Measurements from ENCODE around the gene FAM149B1. TPM values are rescaled to one million over a fixed set of nuclear protein-coding genes. Genes with fewer than 3 reads are reported as not detected.

Gene FAM149B1
- total and polyA plus RNA-seq, 3 experiments from 2014 or later, result 4.7 to 13.7 (median 13.1) TPM

- Histone ChIP-seq H3K36me3 (ENCODE audit: insufficient read depth, low read length) (no peaks in the 10 kb centered on the region), H3K9me3 (ENCODE audit: low read length) (no peaks in the 10 kb centered on the region), H3K4me3 (ENCODE audit: low read length) (no peak overlapping the region), H3K27ac (ENCODE audit: low read depth, low read length) (no peak overlapping the region), H3K4me1 (ENCODE audit: insufficient read depth, low read length) (no peaks in the 10 kb centered on the region), H3K27me3 (ENCODE audit: insufficient read depth, low read length, poor library complexity, severe bottlenecking) (no peaks in the 10 kb centered on the region)
- peaks cover 0 to 4% of the 10 kb centered on the region in 2 donors for H3K27me3 Mint-ChIP-seq
- ChIA-PET CTCF (interaction anchor here (1.0 to 1.8 kb wide), 4 partner anchors 12 to 380 kb away, joined by 3 to 5 read pairs (median 3); partner anchors contain the start of gene CFAP70), POLR2A (interaction anchor here (0.7 kb wide), 1 partner anchor 72 kb away, joined by 3 read pairs; no protein-coding TSS in a partner anchor)
- peak overlapping the region in 2 of 8 donors; percentile 0 to 56 for H3K27ac Mint-ChIP-seq
- H3K9me3 Mint-ChIP-seq, result peaks cover 0 to 6% (median 5%) of the 10 kb centered on the region in 5 donors
- H3K4me1 Mint-ChIP-seq, result peaks cover 0 to 4% (median 3%) of the 10 kb centered on the region in 3 donors
- H3K4me3 Mint-ChIP-seq, result no peak overlapping the region
- DNase-seq, result no peak
- peaks cover 0 to 4% (median 0%) of the 10 kb centered on the region in 3 donors for H3K36me3 Mint-ChIP-seq
Measured at GRCh38 chr10:73263693-73264347, 95.9 kb downstream of the FAM149B1 start.

DNA sequence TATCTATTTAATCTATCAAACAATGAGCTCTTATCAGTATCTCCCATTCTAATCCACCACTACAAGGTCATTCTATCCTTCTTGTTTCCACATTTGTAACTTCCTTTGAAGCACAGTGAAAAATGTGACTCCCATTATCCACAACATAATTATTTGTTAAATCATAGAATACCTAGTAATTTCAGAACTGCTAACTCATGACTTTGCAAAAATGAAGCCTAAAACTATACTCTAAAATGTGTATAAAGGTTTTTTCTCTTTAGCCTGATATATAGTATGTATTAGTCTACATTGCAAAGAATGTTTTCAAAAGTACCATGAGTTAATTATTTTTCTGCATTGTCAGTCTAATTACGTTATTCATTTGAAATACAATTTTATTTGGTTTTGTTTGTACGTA is 96.5 kb downstream of the FAM149B1 start:
- no peak overlapping the region for H3K4me3 ChIP-seq (ENCODE audit: low read length)
- no peak for DNase-seq
- Mint-ChIP-seq H3K9me3 (no peaks in the 10 kb centered on the region), H3K4me1 (peaks cover 0 to 4% (median 3%) of the 10 kb centered on the region in 3 donors), H3K4me3 (no peak overlapping the region), H3K36me3 (no peaks in the 10 kb centered on the region), H3K27ac (no peak overlapping the region), H3K27me3 (peaks cover 0 to 4% of the 10 kb centered on the region in 2 donors)
- no peaks in the 10 kb centered on the region for H3K4me1 ChIP-seq (ENCODE audit: insufficient read depth, low read length)
- POLR2A ChIA-PET, result interaction anchor here (0.7 kb wide), 1 partner anchor 72 kb away, joined by 3 read pairs; no protein-coding TSS in a partner anchor
- H3K36me3 ChIP-seq (ENCODE audit: insufficient read depth, low read length), result no peaks in the 10 kb centered on the region
- H3K9me3 ChIP-seq (ENCODE audit: low read length), result no peaks in the 10 kb centered on the region
- H3K27me3 ChIP-seq (ENCODE audit: insufficient read depth, low read length, poor library complexity, severe bottlenecking), result no peaks in the 10 kb centered on the region
- H3K27ac ChIP-seq (ENCODE audit: low read depth, low read length), result no peak overlapping the region
- CTCF ChIA-PET, result interaction anchor here (1.0 to 1.1 kb wide), 3 partner anchors 11 to 94 kb away, joined by 3 read pairs; partner anchors contain the start of gene CFAP70

GRCh38 chr10:73281097-73281496 is 113.2 kb downstream of the FAM149B1 start:
- DNase-seq, result no peak
- Mint-ChIP-seq H3K36me3 (no peaks in the 10 kb centered on the region), H3K4me3 (no peak overlapping the region), H3K9me3 (no peaks in the 10 kb centered on the region), H3K27me3 (no peaks in the 10 kb centered on the region), H3K4me1 (no peaks in the 10 kb centered on the region), H3K27ac (no peak overlapping the region)
- Histone ChIP-seq H3K27ac (ENCODE audit: low read depth, low read length) (no peak overlapping the region), H3K4me3 (ENCODE audit: low read length) (no peak overlapping the region), H3K9me3 (ENCODE audit: low read length) (no peaks in the 10 kb centered on the region), H3K36me3 (ENCODE audit: insufficient read depth, low read length) (no peaks in the 10 kb centered on the region), H3K4me1 (ENCODE audit: insufficient read depth, low read length) (no peaks in the 10 kb centered on the region), H3K27me3 (ENCODE audit: insufficient read depth, low read length, poor library complexity, severe bottlenecking) (no peaks in the 10 kb centered on the region)
- ChIA-PET CTCF (no interaction called here), POLR2A (interaction anchor here (0.6 kb wide), 1 partner anchor 231 kb away, joined by 6 read pairs; no protein-coding TSS in a partner anchor)

DNA sequence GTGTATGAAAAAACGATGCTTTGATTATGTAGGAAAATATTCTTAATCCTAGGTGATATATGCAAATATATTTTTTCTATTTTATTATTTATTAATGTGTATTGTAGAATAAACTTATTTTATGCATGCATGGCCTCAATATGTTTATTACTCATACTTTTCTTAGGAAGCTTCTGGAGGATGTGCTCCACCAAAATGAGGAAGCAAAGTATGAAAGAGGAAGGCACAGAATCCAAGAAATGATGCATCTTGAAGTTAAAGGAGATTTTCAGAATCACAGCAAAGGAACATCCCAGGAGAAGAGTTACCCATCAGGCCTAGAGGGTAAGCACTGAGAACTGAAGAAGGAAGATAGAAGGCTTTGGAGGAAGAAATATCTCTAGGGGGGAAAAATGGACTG is 119.5 kb downstream of the FAM149B1 start:
- H3K27ac Mint-ChIP-seq, result no peak overlapping the region
- H3K4me3 Mint-ChIP-seq, result no peak overlapping the region
- Histone ChIP-seq H3K9me3 (ENCODE audit: low read length) (no peaks in the 10 kb centered on the region), H3K4me3 (ENCODE audit: low read length) (no peak overlapping the region), H3K27ac (ENCODE audit: low read depth, low read length) (no peak overlapping the region), H3K4me1 (ENCODE audit: insufficient read depth, low read length) (no peaks in the 10 kb centered on the region), H3K36me3 (ENCODE audit: insufficient read depth, low read length) (no peaks in the 10 kb centered on the region), H3K27me3 (ENCODE audit: insufficient read depth, low read length, poor library complexity, severe bottlenecking) (no peaks in the 10 kb centered on the region)
- DNase-seq, result no peak
- peaks cover 0 to 11% (median 4%) of the 10 kb centered on the region in 5 donors for H3K9me3 Mint-ChIP-seq
- peaks cover 3 to 14% (median 12%) of the 10 kb centered on the region in 3 donors for H3K36me3 Mint-ChIP-seq
- CTCF ChIA-PET, result no interaction called here
- H3K4me1 Mint-ChIP-seq, result no peaks in the 10 kb centered on the region
- POLR2A ChIA-PET, result no interaction called here
- H3K27me3 Mint-ChIP-seq, result no peaks in the 10 kb centered on the region

DNA sequence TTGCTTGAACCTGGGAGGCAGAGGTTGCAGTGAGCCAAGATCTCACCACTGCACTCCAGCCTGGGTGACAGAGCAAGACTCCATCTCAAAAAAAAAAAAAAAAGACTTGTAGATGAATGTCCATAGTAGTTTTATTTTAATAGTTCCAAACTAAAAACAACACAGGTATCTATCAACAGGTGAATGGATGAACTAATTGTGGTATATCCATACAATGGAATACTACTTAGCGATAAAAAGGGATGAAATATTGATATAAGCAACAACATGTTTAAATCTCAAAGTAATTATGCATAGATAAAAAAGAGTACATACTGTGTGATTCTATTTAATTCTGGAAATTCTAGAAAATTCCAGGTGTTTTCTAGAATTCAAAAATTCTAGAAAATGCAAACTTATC is 122.0 kb downstream of the FAM149B1 start:
- Mint-ChIP-seq H3K4me3 (no peak overlapping the region), H3K36me3 (peaks cover 7 to 14% (median 12%) of the 10 kb centered on the region in 3 donors), H3K9me3 (peaks cover 0 to 11% (median 4%) of the 10 kb centered on the region in 5 donors), H3K4me1 (no peaks in the 10 kb centered on the region), H3K27me3 (no peaks in the 10 kb centered on the region), H3K27ac (no peak overlapping the region)
- Histone ChIP-seq H3K4me1 (ENCODE audit: insufficient read depth, low read length) (no peaks in the 10 kb centered on the region), H3K9me3 (ENCODE audit: low read length) (no peaks in the 10 kb centered on the region), H3K4me3 (ENCODE audit: low read length) (no peak overlapping the region), H3K27ac (ENCODE audit: low read depth, low read length) (no peak overlapping the region), H3K27me3 (ENCODE audit: insufficient read depth, low read length, poor library complexity, severe bottlenecking) (no peaks in the 10 kb centered on the region), H3K36me3 (ENCODE audit: insufficient read depth, low read length) (no peaks in the 10 kb centered on the region)
- POLR2A ChIA-PET, result no interaction called here
- DNase-seq, result no peak
- CTCF ChIA-PET, result no interaction called here

GRCh38 chr10:73293461-73293860 is 125.5 kb downstream of the FAM149B1 start:
- Histone ChIP-seq H3K4me3 (ENCODE audit: low read length) (no peak overlapping the region), H3K27ac (ENCODE audit: low read depth, low read length) (no peak overlapping the region), H3K9me3 (ENCODE audit: low read length) (no peaks in the 10 kb centered on the region), H3K36me3 (ENCODE audit: insufficient read depth, low read length) (no peaks in the 10 kb centered on the region), H3K4me1 (ENCODE audit: insufficient read depth, low read length) (no peaks in the 10 kb centered on the region), H3K27me3 (ENCODE audit: insufficient read depth, low read length, poor library complexity, severe bottlenecking) (no peaks in the 10 kb centered on the region)
- CTCF ChIA-PET, result no interaction called here
- Mint-ChIP-seq H3K9me3 (peaks cover 0 to 11% (median 4%) of the 10 kb centered on the region in 5 donors), H3K27me3 (no peaks in the 10 kb centered on the region), H3K4me1 (peaks cover 6 to 14% (median 11%) of the 10 kb centered on the region in 3 donors), H3K27ac (no peak overlapping the region), H3K36me3 (peaks cover 7 to 14% (median 12%) of the 10 kb centered on the region in 3 donors), H3K4me3 (no peak overlapping the region)
- DNase-seq, result no peak
- POLR2A ChIA-PET, result no interaction called here

Other genes starting within 250 kb of the FAM149B1 start
- not detected for gene PLA2G12B, start 213.3 kb upstream of the FAM149B1 start, total RNA-seq
- gene PLA2G12B, start 213.3 kb upstream of the FAM149B1 start, polyA plus RNA-seq, result not detected
- gene P4HA1, start 71.3 kb upstream of the FAM149B1 start, total RNA-seq, result 10 to 100 TPM; 28.7 to 31.9 TPM
- gene P4HA1, start 71.3 kb upstream of the FAM149B1 start, polyA plus RNA-seq, result 23.3 TPM
- 1 to 10 TPM; 1.7 TPM for gene NUDT13, start 57.7 kb upstream of the FAM149B1 start, total RNA-seq
- gene NUDT13, start 57.7 kb upstream of the FAM149B1 start, polyA plus RNA-seq, result 0.85 TPM
- 10 to 100 TPM; 33.2 to 35.8 TPM for gene ECD, start 111 bp upstream of the FAM149B1 start, total RNA-seq
- gene ECD, start 111 bp upstream of the FAM149B1 start, polyA plus RNA-seq, result 24.9 TPM
- gene DNAJC9, start 79.1 kb downstream of the FAM149B1 start, total RNA-seq, result 10 to 100 TPM; 75.0 to 76.4 TPM
- 36.3 TPM for gene DNAJC9, start 79.1 kb downstream of the FAM149B1 start, polyA plus RNA-seq
- 100 to 1,000 TPM; 141 to 146 TPM for gene MRPS16, start 84.5 kb downstream of the FAM149B1 start, total RNA-seq
- 102 TPM for gene MRPS16, start 84.5 kb downstream of the FAM149B1 start, polyA plus RNA-seq
- 1 to 10 TPM in 1 of 2 experiments, under 1 TPM in 1; 0.86 to 1.2 TPM for gene CFAP70, start 190.7 kb downstream of the FAM149B1 start, total RNA-seq
- not detected for gene CFAP70, start 190.7 kb downstream of the FAM149B1 start, polyA plus RNA-seq
- gene ANXA7, start 245.9 kb downstream of the FAM149B1 start, total RNA-seq, result 100 to 1,000 TPM; 151 to 154 TPM
- gene ANXA7, start 245.9 kb downstream of the FAM149B1 start, polyA plus RNA-seq, result 188 TPM